GM12878 (cell line): Measurements from ENCODE around the gene INTS2.

Source experiments
- BHLHE40 ChIP-seq, 2 experiments: fragments of 450-650 bp in 1 of 2; IDR thresholded peaks; 2 replicates each; pipeline ENCODE4 v1.6.1; 2011 to 2017; ENCODE audit warnings: low read depth in 2 of 2, borderline replicate concordance in 1 of 2, improper control_type of control experiment in 1 of 2, low read length in 1 of 2, mild to moderate bottlenecking in 1 of 2
- GATAD2B ChIP-seq: fragments of 450-650 bp; conservative IDR thresholded peaks from 2 replicates; pipeline ENCODE4 v1.6.1; 2017; ENCODE audit warnings: low read depth, mild to moderate bottlenecking, moderate library complexity
- MYB ChIP-seq: fragments of 150-350 bp; IDR thresholded peaks from 2 replicates; pipeline ENCODE4 v1.6.1; 2014; ENCODE audit warnings: mild to moderate bottlenecking, low read depth, low read length, borderline replicate concordance
- NR2C2 ChIP-seq: IDR thresholded peaks from 2 replicates; pipeline ENCODE4 v1.6.1; 2011; ENCODE audit warnings: borderline replicate concordance, low read depth; ENCODE audit not compliant: control insufficient read depth, insufficient read length
- POLR2A ChIP-seq: IDR thresholded peaks from 2 replicates; pipeline ENCODE4 v1.6.1; 2011; ENCODE audit warnings: low read depth, mild to moderate bottlenecking, low read length
- RAD21 ChIP-seq: IDR thresholded peaks from 2 replicates; pipeline ENCODE4 v1.6.1; 2011; ENCODE audit warnings: mild to moderate bottlenecking, low read depth, low read length, moderate library complexity; ENCODE audit not compliant: insufficient read depth
- SIX5 ChIP-seq: IDR thresholded peaks from 2 replicates; pipeline ENCODE4 v1.6.1; 2011; ENCODE audit warnings: mild to moderate bottlenecking, low read depth, low read length, moderate library complexity; ENCODE audit not compliant: severe bottlenecking
- ZNF217 ChIP-seq: fragments of 450-650 bp; IDR thresholded peaks from 2 replicates; pipeline ENCODE4 v1.6.1; 2017; ENCODE audit warnings: antibody characterized with exemption, mild to moderate bottlenecking
- ZNF274 ChIP-seq: IDR thresholded peaks from one replicate; pipeline ENCODE4 v1.8.0; 2011; ENCODE audit not compliant: insufficient read length, insufficient read depth
- ZSCAN29 ChIP-seq: fragments of 450-650 bp; IDR thresholded peaks from 2 replicates; pipeline ENCODE4 v1.6.1; 2017; ENCODE audit warnings: mild to moderate bottlenecking, moderate library complexity
- TF ChIP-seq, protein P1 (sequence below), 3 experiments: IDR thresholded peaks in 2 of 3; conservative IDR thresholded peaks in 1 of 3; 2 replicates each; pipeline ENCODE4 v1.5.1; 2011; ENCODE audit warnings: low read depth in 3 of 3, low read length in 3 of 3, mild to moderate bottlenecking in 3 of 3, control low read depth in 2 of 3, moderate library complexity in 2 of 3, inconsistent platforms in 1 of 3, mixed read lengths in 1 of 3; ENCODE audit not compliant: control insufficient read depth in 2 of 3, insufficient read depth in 1 of 3; ENCODE audit errors: extremely low read depth in 1 of 3
- TF ChIP-seq, protein P2 (sequence below): fragments of 450-650 bp; IDR thresholded peaks from 2 replicates; pipeline ENCODE4 v1.6.1; 2017; ENCODE audit warnings: antibody characterized with exemption, mild to moderate bottlenecking, moderate library complexity

DNA sequence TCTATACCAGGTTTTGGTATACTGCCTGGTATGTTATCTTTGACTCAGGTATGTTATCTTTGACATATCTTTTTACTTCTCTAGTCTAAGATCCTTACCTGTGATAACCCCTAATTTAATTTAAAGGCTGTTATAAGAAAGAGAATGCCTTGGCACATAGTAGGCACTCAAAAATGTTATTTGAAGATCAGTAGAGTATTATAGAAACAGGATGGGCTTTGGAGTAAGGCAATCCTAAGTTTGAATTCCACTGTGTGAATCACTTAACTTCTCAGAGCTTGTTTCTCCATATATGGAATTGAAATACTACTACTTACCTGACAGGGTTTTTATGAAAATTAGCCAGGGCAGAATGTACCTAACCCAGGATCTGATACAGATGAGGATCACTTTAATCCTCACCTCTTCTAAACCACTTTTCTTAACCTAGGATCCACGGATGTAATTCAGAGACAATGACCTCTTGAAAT is 65.6 kb downstream of the INTS2 start:
- TF ChIP-seq RAD21: no peak
- TF ChIP-seq, protein P1, sequence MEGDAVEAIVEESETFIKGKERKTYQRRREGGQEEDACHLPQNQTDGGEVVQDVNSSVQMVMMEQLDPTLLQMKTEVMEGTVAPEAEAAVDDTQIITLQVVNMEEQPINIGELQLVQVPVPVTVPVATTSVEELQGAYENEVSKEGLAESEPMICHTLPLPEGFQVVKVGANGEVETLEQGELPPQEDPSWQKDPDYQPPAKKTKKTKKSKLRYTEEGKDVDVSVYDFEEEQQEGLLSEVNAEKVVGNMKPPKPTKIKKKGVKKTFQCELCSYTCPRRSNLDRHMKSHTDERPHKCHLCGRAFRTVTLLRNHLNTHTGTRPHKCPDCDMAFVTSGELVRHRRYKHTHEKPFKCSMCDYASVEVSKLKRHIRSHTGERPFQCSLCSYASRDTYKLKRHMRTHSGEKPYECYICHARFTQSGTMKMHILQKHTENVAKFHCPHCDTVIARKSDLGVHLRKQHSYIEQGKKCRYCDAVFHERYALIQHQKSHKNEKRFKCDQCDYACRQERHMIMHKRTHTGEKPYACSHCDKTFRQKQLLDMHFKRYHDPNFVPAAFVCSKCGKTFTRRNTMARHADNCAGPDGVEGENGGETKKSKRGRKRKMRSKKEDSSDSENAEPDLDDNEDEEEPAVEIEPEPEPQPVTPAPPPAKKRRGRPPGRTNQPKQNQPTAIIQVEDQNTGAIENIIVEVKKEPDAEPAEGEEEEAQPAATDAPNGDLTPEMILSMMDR (IDR thresholded peaks at IDR 0.05 in 2 of 3, conservative IDR thresholded peaks at IDR 0.05 in 1 of 3; ENCODE audit: control insufficient read depth in 2 of 3, extremely low read depth in 1 of 3, insufficient read depth in 1 of 3, low read depth in 3 of 3, low read length in 3 of 3): no peak
- TF ChIP-seq ZSCAN29: no peak
- TF ChIP-seq ZNF274: no peak
- no peak for TF ChIP-seq POLR2A
- no peak for TF ChIP-seq MYB
- TF ChIP-seq, protein P2, sequence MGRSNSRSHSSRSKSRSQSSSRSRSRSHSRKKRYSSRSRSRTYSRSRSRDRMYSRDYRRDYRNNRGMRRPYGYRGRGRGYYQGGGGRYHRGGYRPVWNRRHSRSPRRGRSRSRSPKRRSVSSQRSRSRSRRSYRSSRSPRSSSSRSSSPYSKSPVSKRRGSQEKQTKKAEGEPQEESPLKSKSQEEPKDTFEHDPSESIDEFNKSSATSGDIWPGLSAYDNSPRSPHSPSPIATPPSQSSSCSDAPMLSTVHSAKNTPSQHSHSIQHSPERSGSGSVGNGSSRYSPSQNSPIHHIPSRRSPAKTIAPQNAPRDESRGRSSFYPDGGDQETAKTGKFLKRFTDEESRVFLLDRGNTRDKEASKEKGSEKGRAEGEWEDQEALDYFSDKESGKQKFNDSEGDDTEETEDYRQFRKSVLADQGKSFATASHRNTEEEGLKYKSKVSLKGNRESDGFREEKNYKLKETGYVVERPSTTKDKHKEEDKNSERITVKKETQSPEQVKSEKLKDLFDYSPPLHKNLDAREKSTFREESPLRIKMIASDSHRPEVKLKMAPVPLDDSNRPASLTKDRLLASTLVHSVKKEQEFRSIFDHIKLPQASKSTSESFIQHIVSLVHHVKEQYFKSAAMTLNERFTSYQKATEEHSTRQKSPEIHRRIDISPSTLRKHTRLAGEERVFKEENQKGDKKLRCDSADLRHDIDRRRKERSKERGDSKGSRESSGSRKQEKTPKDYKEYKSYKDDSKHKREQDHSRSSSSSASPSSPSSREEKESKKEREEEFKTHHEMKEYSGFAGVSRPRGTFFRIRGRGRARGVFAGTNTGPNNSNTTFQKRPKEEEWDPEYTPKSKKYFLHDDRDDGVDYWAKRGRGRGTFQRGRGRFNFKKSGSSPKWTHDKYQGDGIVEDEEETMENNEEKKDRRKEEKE: no peak
- TF ChIP-seq BHLHE40 (IDR thresholded peaks at IDR 0.05; ENCODE audit: borderline replicate concordance in 1 of 2, low read depth in 2 of 2, low read length in 1 of 2): no peak
- no peak for TF ChIP-seq NR2C2
- no peak for TF ChIP-seq ZNF217
- TF ChIP-seq GATAD2B: no peak
- TF ChIP-seq SIX5: no peak
